Measurements from ENCODE around the gene IPPK.
"Not testable (repeated sequence)": the region's sequence is repeated elsewhere in the genome, so short reads cannot be mapped to it uniquely, and the experiment has no call there.

The IPPK gene

DNA sequence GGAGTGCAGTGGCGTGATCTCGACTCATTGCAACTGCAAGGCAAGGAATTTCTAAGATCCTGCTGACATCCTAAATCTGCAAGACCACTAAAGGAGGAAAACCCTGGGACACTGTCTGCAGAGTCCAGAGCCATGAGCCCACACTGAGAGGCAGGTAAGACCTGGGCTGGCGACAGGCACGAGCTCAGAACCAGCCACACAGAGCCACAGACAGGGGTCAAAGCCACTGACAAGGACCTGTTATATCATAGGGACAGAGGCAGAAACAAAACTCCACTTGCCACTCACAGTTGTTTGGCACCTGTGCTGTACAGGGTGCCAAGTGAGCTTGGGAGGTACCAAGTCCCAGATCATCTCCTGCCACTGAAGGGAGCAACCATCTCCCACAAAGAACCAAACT, 34.2 kb downstream of the IPPK start:
- no peak for DNase-seq

DNA sequence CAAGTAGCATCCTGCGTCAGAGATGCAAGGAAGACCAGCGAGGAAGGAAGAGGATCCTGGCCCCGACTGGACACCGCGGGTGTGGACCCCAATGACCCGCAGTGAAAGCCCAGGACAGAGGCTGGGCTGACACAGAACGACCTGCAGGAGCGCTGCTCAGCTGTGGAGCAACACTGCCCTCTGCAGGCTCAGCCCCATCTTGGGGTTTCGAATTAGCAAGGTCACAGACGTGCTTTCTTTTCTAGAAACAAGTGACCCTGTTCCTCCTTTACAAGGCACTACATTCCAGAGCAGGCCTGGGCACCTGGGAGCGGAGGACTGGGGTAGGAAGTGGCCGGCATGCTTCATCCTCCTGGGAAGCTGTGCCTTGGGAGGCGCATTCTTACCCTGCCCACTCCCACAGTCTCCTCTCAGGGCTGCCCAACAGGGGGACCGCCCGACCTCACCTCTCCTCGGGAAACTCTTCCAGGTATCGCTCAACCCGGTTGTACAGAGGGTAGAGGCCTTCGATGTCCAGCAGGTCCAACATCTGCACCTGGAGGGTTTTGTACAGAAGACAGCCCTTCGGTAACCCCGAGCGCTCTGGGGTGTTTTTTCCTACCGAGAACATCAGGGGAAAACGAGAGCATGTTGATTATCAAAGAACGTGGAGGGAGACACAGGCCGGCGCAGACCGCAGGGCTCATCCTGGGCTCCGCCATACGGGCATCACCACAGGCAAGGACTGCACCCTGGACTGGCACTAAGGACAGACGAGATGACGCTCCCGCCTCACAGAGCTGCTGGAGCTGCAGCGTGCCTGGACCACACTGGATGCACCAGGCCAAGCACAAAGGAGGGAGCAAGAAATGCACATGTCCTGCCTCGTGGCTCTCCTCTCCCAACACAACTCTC, 35.0 kb downstream of the IPPK start:
- no peak for DNase-seq

DNA sequence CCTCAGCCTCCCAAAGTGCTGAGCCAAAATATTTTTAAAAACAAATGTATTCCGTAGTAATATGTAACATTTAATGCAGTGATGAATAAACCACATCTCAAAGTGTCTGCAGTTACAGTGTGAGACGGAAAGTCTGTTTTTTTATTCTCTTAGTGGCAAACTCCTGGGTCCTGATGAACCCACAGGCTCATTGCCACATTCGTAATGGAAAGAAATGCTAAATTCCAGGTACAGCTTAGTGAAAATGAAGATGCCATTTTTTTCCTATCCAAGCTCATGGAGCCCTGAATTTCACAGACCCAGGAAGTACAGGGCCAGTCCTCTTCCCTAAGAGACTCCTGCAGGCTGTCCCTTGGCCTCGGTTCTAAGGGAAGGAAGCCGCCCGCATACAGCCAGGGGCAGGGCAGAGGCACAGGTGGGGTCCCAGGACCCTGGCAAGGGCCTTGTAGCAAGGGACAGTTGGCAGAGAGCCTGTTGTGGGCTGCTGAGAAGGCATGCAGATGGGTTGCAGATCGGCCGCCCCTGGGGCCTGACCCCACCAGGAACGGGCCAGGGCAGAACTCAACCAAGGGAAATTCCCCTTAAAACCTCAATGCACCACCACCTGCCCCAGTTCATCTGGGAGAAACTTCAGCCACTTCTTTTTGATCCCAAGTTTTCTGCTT, 36.2 kb downstream of the IPPK start:
- DNase-seq = no peak

DNA sequence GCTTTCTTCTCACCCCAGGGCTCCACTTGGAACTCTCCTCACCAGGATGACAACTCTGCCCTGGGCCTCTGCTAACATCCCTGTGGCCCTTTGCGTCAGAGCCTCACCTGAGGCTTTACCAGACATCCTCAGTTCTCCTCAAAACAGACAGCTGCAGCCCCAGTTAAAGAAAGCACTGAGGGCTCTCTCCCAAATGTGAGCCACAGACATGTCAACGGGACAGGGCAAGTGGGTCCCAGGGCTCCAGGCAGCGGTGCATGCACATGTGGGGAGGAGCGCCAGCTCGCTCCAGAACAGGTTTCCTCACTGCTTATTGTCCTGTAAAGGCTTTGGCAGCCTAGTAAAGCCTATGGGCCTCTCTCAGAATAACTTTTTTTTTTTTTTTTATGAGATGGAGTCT, 37.3 kb downstream of the IPPK start:
- DNase-seq = no peak

DNA sequence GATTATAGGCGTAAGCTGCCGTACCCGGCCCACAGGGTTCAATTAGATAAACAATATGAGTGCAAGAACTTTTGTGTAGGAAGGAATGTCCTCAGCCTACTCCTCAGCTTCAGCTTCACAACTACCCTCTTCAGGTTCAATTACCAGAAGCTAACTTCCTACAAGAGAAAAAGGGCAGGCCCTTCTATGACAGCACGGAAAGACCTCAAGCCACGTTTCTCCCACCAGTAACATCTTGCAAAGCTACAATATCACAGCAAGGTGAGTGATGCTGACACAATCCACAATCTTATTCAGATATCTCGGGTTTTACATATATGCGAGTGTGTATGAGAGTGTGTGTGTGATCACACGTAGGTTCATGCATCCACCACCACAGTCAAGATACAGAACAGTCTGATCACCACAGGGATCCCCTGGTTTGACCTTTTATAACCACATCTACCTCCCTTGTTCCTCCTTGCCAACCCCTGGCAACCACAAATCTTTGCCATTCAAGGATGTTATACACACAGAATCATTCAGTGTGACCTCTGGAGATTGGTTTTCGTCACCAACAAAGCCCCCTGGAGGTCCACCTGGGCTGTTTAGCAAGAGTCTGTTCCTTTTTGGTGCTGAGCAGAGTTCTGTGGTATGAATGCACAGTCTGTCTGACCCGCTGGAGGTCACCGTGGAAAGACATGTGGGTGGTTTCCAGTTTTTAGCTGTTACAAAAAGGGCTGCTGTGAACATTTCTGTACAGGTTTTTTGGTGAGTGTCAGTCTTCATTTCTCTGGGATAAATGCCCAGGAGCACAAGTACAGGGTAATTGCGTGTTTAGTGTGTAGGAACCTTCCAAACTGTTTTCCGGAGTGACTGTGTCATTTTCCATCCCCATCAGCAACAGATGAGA, 38.2 kb downstream of the IPPK start:
- DNase-seq = no peak

DNA sequence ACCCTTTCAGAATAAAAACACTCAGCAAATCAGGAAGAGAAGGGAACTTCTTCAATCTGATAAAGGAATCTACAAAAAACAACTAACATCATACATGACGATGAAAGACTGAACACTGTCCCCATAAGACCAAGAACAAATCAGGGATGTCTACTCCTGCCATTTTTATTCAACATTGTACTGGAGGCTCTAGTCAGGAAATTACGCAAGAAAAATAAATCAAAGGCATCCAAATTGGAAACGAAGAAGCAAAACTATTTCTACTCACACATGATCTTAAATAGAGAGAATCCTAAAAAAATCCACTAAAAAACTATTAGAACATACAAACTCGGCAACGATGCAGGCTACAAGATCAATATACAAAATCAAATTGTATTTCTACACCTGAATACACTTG, 42.3 kb downstream of the IPPK start:
- no peak for DNase-seq

DNA sequence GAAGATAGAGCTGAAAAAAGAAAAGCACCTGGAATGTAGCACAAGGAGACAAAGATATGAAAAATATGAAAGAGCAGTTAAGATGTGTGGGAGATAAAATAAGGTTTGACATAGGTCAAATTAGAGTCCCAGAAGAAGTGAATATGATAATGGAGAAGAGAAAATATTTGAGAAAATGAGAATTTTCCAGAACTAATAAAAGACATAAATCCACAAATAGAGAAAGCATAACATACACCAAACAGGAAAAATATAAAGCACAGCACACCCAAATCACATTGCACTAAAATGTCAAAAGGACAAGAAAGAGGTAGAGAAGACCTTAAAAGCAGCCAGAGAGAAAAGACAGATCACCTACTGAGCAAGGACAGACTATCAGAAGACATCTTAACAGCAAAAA, 43.4 kb downstream of the IPPK start:
- DNase-seq = no peak

DNA sequence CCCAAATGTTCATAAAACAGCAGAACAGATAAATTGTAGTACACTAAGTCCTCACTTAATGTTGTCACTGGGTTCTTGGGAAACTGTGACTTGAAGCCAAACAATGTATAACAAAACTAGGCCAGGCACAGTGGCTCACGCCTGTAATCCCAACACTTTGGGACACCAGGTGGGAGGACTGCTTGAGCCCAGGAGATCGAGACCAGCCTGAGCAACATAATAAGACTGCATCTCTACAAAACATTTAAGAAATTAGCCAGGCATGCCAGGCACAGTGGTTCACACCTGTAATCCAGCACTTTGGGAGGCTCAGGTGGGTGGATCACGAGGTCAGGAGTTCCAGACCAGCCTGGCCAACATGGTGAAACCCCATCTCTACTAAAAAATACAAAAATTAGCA, 46.0 kb downstream of the IPPK start:
- DNase-seq = not testable (repeated sequence)

DNA sequence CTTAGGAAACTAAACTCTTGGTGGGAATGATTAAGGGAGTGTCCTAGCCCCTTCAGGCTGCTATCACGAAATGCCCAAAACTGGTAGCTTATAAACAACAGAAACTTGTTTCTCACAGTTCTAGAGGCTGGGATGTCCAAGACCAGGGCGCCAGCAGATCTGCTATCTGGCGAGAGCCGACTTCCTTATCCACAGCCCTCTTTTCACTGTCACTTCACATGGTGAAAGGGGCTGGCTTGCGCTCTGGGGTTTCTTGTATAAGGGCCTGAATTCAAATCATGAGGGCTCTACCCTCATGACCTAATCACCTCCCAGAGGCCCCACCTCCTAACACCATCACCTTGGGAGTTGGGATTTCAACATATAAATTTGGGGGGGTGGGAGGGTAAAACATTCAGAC, 49.1 kb downstream of the IPPK start:
- DNase-seq = no peak

DNA sequence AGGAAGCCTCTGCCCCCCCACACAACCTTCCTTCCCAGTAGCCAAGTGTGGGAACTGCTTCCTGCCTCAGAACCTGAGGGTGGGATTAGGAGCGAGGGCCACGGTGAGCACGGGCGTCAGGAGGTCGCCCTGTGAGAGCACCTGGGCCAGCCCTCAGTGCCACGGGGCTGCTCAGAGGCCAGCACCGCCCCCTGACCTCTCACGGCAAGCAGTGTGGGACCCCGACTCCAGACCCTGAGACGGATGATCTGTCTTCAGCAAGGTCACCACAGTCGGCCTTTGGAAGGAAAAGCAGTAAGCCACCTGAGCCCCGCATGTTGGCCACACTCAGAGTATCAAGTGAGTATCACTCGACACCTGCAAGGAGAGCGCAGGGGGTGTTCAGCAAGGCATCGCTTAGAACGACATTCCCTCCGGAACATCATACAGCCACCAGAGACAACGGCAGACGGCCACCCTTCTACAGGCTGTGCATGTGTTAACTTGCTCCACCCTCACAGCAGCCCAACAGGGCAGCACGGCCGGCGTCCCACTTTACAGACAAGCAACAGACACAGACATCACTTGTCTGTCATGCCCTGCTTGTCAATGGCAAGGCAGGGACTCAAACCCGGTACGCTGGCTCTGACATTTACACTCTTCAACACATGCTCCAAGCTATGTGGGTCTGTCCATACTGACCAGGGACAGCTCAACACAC, 50.2 kb downstream of the IPPK start:
- DNase-seq = no peak

DNA sequence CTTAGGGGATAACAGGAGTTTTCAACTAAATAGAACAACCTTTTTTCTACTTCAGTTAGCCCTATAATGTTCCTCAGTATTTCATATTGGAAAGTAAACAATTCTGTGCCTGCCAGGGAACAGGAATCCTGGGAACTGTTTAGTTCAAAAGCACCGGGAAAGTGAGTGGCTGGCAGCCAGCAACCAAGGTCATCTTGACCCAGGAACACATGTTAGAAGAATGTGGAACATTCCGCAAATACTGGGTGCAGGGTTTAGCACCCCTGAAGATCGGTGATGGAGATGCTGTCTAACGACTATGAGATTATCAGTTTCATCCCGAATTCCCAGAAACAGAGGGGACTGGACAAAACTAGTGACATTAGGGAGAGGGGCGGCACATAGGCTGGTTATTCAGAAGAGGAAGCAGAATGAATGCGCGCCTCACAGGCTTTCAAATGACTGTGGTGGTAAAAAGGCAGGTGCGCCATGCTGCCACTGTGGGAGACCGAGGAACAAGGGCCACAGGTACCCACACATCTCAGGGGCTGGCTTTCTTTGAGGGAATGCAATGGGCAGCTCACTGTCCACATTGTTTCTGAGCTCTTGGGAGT, 51.2 kb downstream of the IPPK start:
- DNase-seq = no peak

DNA sequence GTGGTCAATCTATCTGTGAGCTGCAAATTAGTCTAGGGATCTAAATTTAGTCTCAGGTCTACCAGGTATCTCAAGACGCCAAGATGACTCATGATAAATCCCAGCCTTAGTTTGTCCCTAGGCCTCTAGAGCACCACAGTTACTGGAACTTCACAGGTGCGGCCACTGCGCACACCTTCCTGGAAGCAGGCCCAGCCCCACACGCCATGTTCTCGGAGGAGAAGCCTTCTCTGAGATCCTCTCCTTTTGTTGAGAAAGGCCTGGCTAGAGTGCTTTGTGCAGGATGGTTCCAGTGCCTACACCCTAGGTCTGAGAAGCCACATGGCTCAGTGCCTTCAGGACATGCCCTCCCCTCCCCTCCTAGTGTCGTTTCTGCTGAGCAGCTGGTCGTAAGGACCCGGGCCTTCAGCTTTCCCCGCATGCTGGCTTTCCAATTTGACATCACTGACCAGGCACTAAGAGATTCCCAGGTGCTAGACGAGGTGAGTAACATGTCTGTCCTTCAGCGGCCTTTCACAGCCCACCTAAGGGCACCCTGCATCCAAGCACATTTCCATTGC, 51.9 kb downstream of the IPPK start:
- DNase-seq = no peak

DNA sequence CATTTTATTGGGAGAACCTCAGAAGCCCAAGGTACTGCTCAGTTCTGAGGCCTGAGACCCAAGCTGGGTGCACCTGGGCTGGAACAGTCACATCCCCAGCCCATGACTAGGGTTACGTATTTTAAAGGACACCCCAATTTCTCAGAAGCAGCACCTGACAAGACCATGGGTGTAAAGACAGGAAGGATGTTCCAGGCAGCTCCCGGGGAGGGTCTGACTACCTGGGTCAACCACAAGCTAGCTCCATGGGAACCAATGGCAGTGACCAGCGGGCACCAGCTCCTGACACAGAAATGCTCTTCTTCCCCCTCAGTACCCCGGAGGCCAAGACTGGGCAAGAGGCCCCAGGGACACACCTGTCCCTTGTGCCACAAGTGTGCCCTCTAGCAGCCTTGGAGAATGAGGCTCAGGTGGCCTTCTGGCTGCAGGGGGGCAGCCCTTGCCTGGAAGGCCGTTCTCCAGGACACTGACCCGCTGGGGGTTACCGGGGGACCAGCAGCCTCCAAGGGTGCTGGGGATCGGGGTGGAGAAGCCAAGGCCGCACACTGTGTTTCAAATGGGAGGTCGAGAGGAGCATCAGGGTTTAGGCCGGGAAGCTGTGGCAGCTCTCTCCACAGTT, 52.6 kb downstream of the IPPK start:
- DNase-seq = no peak

DNA sequence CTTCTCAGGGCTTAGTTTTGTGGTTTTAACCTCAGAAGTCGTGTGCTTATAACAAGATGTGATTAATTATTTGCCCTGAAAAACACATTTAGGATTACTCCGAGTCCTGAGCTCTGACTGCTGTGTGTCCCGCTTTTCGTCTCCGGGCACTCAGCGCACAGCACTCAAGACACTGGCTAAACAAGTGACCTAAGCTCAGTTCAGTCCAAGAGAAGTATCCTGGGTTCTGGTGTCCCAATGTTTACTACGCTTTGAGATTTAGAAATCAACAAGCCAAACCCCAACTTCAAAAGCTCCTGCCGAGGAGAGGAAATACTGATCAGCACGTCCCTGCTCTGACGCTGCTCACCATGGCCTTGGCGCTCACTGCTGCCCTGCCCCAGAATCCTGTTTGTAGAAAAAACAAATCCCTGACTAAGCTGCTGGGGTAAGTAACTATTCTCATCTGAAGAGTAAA, 53.2 kb downstream of the IPPK start:
- DNase-seq = no peak

DNA sequence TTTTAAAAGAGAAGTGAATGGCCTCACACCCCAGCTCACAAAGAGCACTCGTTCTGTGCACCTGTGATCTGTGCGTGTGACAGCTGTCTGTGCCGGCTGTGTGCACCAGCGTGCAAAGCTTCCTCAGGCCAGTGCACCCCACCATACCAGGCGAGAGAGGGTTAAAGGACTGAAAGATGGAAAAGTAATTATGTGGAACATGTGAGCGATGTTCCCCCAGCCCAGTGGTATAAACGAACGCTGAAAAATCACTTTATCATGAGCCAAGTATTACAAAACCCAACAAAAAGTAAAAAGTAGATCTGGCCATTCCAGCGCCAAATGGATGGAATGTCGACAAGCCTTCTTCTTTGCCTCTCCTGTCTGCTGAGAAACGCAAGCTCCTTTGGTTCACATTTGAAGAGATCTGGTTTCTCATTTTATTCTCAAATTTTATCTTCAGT, 53.7 kb downstream of the IPPK start:
- no peak for DNase-seq

DNA sequence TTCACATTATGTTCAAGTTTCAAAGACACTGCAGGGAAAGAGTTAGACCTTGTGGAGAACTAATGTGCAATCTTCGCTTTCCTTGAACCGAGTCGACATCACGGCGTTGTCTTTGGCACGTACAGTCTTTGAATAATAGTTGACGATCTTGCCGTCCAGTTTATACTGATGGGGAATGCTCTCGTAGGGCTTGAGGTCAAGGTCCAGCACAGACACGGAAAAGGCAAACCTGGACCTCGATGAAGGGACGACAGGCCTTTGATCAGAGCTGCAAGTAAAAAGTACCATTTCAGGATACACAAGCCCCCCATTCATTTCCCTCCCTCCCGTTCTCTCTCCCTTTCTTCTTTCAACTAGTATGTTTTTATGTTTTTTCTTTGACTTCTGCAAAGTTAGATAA, 54.1 kb downstream of the IPPK start:
- no peak for DNase-seq

DNA sequence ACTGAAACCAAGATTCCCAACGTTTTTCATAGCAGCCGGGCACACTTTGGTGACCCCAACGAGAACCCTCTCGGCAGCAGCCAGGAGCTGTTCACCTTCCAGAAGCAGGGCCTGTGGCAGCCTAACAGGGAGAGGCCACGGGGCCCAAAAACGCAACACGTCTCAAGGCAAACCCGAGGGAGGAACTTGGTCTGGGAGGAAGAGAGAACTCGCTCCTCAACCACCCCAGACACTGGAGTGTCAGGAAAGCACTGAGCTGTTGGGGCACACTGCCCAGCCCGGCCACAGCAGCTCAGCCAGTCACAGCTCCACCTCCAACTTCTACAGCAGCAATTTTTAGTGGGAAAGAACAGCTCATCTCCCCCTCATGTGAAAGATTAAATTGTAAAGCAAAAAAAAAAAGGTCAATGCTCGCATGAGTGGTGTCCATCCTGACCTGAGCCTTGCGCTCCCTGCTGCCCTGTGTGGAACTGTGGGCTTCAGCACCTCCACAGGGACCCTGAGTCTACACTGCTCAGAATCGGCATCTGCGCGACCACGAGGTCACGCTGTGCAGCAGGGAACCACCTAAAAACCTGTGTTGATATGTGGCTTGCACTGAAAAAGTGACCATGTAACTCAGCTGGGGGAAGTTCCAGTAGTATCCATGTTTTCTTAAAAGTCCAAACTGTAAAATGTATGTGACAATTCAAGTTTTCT, 55.0 kb downstream of the IPPK start:
- no peak for DNase-seq

DNA sequence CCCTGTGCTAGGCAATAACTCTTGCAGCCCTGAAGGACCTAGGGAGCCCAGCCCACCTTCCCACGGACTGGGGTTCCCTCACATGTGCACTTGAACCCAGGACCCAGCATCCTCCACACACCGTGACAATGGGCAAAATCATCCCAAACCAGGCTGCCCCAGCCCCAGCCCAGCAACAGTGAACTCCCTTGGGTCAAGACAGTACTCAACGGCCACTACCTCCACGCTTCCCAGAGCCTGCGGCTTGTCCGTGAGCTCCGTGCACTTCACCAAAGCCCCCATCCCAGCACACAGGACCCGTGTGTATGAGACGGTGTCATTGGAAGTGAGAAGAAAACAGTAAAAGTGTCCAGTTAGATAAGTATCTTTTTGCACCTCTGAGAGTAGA, 55.8 kb downstream of the IPPK start:
- DNase-seq = no peak

DNA sequence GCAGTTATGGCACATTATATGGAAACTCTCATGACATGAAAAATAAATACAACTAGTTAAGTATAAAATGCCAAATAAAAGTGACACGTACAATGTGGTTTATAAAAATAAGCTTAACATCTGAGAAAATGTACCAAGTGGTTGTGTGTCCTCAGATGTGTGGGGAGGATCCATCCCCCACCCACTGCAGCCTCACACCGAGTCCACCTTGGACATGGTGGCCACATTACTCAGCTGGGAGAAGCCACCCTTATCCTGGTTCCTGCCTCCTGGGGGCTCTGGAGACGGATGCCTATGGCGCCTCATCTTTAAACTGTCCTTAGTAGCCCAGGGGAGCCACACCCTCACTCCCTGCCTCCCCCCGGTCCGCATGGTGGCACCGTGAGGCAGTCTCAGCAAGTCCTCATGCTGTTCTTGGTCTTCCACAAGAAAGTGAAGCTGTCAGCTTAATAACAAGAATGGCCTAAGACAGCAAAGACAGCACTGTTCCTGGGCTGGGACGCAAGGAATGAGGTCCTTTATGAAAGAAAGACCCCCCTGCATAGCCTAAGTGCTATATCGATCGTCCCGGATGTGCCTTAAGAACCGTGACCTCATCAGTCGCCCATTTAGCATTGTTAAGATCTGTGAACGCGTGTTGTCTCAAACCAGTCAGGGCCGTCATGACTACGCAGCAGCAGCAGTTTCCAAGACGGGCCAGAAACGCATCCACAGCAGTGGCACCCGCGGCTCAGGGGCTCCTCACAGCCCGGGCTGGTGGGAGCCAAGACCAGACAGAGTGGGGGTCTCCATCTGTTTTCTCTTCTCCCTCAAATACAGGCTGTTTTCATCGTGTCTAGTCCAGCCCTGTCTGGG, 56.4 kb downstream of the IPPK start:
- DNase-seq = no peak

DNA sequence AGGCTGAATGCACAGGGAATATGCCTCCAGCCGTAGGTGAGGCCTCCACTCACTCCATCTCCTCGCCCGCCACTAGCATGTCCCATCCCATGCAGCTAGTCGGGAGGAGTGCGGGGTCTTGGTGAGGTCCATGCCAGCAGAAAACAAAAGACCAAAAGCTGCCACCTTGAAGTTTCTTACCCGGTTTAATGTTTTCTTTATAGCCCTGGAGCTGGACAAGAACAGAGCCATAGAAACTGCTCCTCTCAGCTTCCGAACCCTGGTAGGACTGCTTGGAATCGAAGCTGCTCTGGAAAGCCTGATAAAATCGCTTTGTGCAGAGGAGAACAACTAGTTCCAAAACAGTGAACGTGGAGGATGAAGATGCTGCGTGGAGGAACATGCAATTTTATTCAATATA, 57.1 kb downstream of the IPPK start:
- DNase-seq = no peak
